GM23338 (cell line): ENCODE measurements around the gene SRP68. TPM values are rescaled to one million over a fixed set of nuclear protein-coding genes. Genes with fewer than 3 reads are reported as not detected.

Experiments
- ATAC-seq: fragments of 200-7000 bp; cut with Tn5 transposase; 3 replicates; pipeline ENCODE4 v1.9.1; 2020
- DNase-seq: peaks from one replicate; pipeline ENCODE4 v3.0.0-alpha.2; 2015; ENCODE audit warnings: low spot score
- H2AFZ ChIP-seq: fragments of 200-600 bp; sonication (generic); 2 replicates; pipeline ENCODE4 v1.8.0; 2016; ENCODE audit warnings: antibody characterized with exemption, mild to moderate bottlenecking, moderate library complexity
- H3F3A ChIP-seq: fragments of 200-600 bp; sonication (generic); replicated peaks from 2 replicates; pipeline ENCODE4 v1.8.0; 2017; ENCODE audit warnings: antibody characterized with exemption, mixed run types, low read depth
- H3K27ac ChIP-seq: fragments of 200-600 bp; sonication (generic); 2 replicates; pipeline ENCODE4 v1.6.1; 2016; ENCODE audit warnings: low read depth
- H3K27me3 ChIP-seq: fragments of 200-600 bp; sonication (generic); 2 replicates; pipeline ENCODE4 v1.8.0; 2016; ENCODE audit warnings: mild to moderate bottlenecking, mixed run types, moderate library complexity; ENCODE audit not compliant: insufficient read depth
- H3K36me3 ChIP-seq: fragments of 200-600 bp; sonication (generic); 2 replicates; pipeline ENCODE4 v1.8.0; 2016; ENCODE audit warnings: mild to moderate bottlenecking; ENCODE audit not compliant: insufficient read depth
- H3K4me1 ChIP-seq: fragments of 200-600 bp; sonication (generic); 2 replicates; pipeline ENCODE4 v1.8.0; 2016; ENCODE audit warnings: mild to moderate bottlenecking, moderate library complexity; ENCODE audit not compliant: insufficient read depth
- H3K4me2 ChIP-seq: fragments of 200-600 bp; sonication (generic); 2 replicates; pipeline ENCODE4 v1.7.1; 2017; ENCODE audit warnings: mixed run types
- H3K4me3 ChIP-seq: fragments of 200-600 bp; sonication (generic); 2 replicates; pipeline ENCODE4 v1.6.1; 2016; ENCODE audit warnings: mixed run types
- H3K79me2 ChIP-seq: fragments of 200-600 bp; sonication (generic); replicated peaks from 2 replicates; pipeline ENCODE4 v1.8.0; 2017; ENCODE audit warnings: mild to moderate bottlenecking; ENCODE audit not compliant: insufficient read depth
- H3K9me2 ChIP-seq: fragments of 200-600 bp; sonication (generic); 2 replicates; pipeline ENCODE4 v1.8.0; 2017; ENCODE audit not compliant: insufficient read depth
- H4K20me1 ChIP-seq: fragments of 200-600 bp; sonication (generic); replicated peaks from 2 replicates; pipeline ENCODE4 v1.8.0; 2017; ENCODE audit warnings: mild to moderate bottlenecking; ENCODE audit not compliant: insufficient read depth
- H3K27ac Mint-ChIP-seq: 2 replicates; pipeline ENCODE4 v1.8.0; 2020; ENCODE audit warnings: inconsistent platforms, mild to moderate bottlenecking, moderate library complexity, mixed read lengths
- H3K27me3 Mint-ChIP-seq: 3 replicates; pipeline ENCODE4 v1.8.0; 2022; ENCODE audit warnings: low read depth, mild to moderate bottlenecking, moderate library complexity, mixed read lengths, inconsistent platforms; ENCODE audit not compliant: insufficient read depth, poor library complexity
- H3K36me3 Mint-ChIP-seq: 3 replicates; pipeline ENCODE4 v1.8.0; 2021; ENCODE audit warnings: low read depth, mild to moderate bottlenecking, inconsistent platforms, moderate library complexity, mixed read lengths
- H3K4me1 Mint-ChIP-seq: 3 replicates; pipeline ENCODE4 v1.8.0; 2020; ENCODE audit warnings: mild to moderate bottlenecking, inconsistent platforms, mixed read lengths
- H3K4me3 Mint-ChIP-seq: 3 replicates; pipeline ENCODE4 v1.8.0; 2021; ENCODE audit warnings: moderate library complexity, mild to moderate bottlenecking, inconsistent platforms, mixed read lengths
- H3K9me3 Mint-ChIP-seq: 3 replicates; pipeline ENCODE4 v1.8.0; 2020; ENCODE audit warnings: moderate library complexity, mild to moderate bottlenecking, inconsistent platforms, mixed read lengths
- CREB1 ChIP-seq: fragments of 250-450 bp; sonication (Bioruptor Pico); IDR thresholded peaks from 2 replicates; pipeline ENCODE4 v1.5.0; 2020; ENCODE audit warnings: low read depth, mild to moderate bottlenecking, moderate library complexity
- CTCF ChIP-seq, 2 experiments: fragments of 200-600 bp in 1 of 2; sonication (generic) in 1 of 2; conservative IDR thresholded peaks; 2 replicates each; pipeline versions ENCODE4 v1.5.1 to v1.6.1; 2016 to 2017; ENCODE audit warnings: antibody characterized with exemption in 2 of 2, low read depth in 2 of 2, mild to moderate bottlenecking in 2 of 2, moderate library complexity in 1 of 2
- EZH2phosphoT487 ChIP-seq: fragments of 200-600 bp; sonication (generic); IDR thresholded peaks from one replicate; pipeline ENCODE4 v1.8.1; 2018; ENCODE audit warnings: antibody characterized with exemption; ENCODE audit not compliant: unreplicated experiment
- JUNB ChIP-seq: IDR thresholded peaks from one replicate; pipeline ENCODE4 v1.6.1; 2016; ENCODE audit warnings: antibody characterized with exemption; ENCODE audit not compliant: unreplicated experiment
- NANOG ChIP-seq: IDR thresholded peaks from 2 replicates; pipeline ENCODE4 v1.6.1; 2016; ENCODE audit warnings: antibody characterized with exemption, borderline replicate concordance
- POLR2AphosphoS5 ChIP-seq: IDR thresholded peaks from 2 replicates; pipeline ENCODE4 v1.6.1; 2016; ENCODE audit warnings: antibody characterized with exemption, low read depth
- REST ChIP-seq: IDR thresholded peaks from one replicate; pipeline ENCODE4 v1.6.1; 2018; ENCODE audit warnings: antibody characterized with exemption; ENCODE audit not compliant: unreplicated experiment
- STAT1 ChIP-seq: IDR thresholded peaks from one replicate; pipeline ENCODE4 v1.6.1; 2016; ENCODE audit warnings: antibody characterized with exemption; ENCODE audit not compliant: unreplicated experiment
- ZNF114 ChIP-seq: fragments of 250-450 bp; sonication (Bioruptor Pico); IDR thresholded peaks from 2 replicates; pipeline ENCODE4 v1.5.0; 2020; ENCODE audit warnings: mild to moderate bottlenecking, moderate library complexity
- polyA plus RNA-seq: library from polyadenylated mRNA; unstranded; fragments of >200 nt; fragmentation: Nextera tagmentation; extraction: Ambion mirVana; gene quantifications from 2 replicates; pipeline ENCODE4 v1.2.1, GENCODE V29; 2016
- total RNA-seq: library from RNA; depleted of rRNA; stranded (reverse); fragments of >200 nt; shearing (Covaris generic); gene quantifications from 2 replicates; pipeline ENCODE4 v1.2.3, GENCODE V29; 2014
- TF ChIP-seq, protein P1 (sequence below): fragments of 250-450 bp; sonication (Bioruptor Pico); IDR thresholded peaks from 2 replicates; pipeline ENCODE4 v1.5.0; 2020; ENCODE audit warnings: mild to moderate bottlenecking, moderate library complexity

SRP68 gene
- total and polyA plus RNA-seq, 2 experiments from 2014 or later, result 30.7 to 62.8 TPM

DNA sequence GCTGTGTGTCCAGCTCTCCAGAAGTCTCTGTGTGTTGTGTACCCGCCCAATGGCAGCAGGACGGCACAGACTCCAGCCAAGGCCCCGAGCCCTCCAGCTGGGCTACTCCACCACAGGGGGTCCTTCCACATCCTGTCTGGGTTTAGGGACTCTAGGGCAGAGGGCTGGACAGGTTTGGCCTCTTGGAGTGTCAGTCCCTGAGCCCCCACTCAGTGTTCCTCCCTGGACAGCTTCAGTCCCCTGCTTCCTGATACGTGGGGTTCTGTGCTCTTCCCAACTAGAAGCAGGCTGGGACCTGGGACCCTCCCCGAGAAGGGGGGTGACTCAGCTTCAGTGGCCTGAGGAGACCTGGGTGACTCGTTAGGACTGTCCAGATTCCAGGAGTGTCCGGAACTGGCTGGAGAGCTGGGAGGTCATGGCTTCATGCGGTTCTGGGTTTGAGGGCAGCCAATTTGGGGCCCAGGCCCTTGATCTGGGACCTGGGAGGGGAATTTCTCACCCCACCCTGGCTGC, 67.5 kb downstream of the SRP68 start:
- H3K27ac ChIP-seq, result no peak overlapping the region
- no peak overlapping the region for H3K27ac Mint-ChIP-seq
- H3K4me1 Mint-ChIP-seq, result peaks cover 5% of the 10 kb centered on the region
- no peaks in the 10 kb centered on the region for H3K36me3 ChIP-seq
- H3K4me2 ChIP-seq, result no peak overlapping the region
- H3K9me2 ChIP-seq, result no peaks in the 10 kb centered on the region
- no peaks in the 10 kb centered on the region for H3K27me3 ChIP-seq
- ATAC-seq, result no peak
- H3F3A ChIP-seq, result 0 out of 2 replicates have a peak, but pooled peaks cover 3% of the 10 kb centered on the region
- no peaks in the 10 kb centered on the region for H3K79me2 ChIP-seq
- H3K4me1 ChIP-seq, result no peaks in the 10 kb centered on the region
- H2AFZ ChIP-seq, result no peak overlapping the region
- no peaks in the 10 kb centered on the region; the same call in none of the 3 replicates for H3K9me3 Mint-ChIP-seq
- DNase-seq, result no peak
- no peak overlapping the region for H3K4me3 Mint-ChIP-seq
- no peaks in the 10 kb centered on the region for H4K20me1 ChIP-seq
- no peak overlapping the region for H3K4me3 ChIP-seq
- peaks cover 10% of the 10 kb centered on the region for H3K27me3 Mint-ChIP-seq
- H3K36me3 Mint-ChIP-seq, result peaks cover 3% of the 10 kb centered on the region
- TF ChIP-seq REST (no peak), POLR2AphosphoS5 (no peak), ZNF114 (no peak), NANOG (no peak), JUNB (no peak), CTCF (conservative IDR thresholded peaks at IDR 0.05; ENCODE audit: low read depth in 2 of 2) (no peak), STAT1 (no peak), CREB1 (no peak), EZH2phosphoT487 (no peak)
- TF ChIP-seq, protein P1, sequence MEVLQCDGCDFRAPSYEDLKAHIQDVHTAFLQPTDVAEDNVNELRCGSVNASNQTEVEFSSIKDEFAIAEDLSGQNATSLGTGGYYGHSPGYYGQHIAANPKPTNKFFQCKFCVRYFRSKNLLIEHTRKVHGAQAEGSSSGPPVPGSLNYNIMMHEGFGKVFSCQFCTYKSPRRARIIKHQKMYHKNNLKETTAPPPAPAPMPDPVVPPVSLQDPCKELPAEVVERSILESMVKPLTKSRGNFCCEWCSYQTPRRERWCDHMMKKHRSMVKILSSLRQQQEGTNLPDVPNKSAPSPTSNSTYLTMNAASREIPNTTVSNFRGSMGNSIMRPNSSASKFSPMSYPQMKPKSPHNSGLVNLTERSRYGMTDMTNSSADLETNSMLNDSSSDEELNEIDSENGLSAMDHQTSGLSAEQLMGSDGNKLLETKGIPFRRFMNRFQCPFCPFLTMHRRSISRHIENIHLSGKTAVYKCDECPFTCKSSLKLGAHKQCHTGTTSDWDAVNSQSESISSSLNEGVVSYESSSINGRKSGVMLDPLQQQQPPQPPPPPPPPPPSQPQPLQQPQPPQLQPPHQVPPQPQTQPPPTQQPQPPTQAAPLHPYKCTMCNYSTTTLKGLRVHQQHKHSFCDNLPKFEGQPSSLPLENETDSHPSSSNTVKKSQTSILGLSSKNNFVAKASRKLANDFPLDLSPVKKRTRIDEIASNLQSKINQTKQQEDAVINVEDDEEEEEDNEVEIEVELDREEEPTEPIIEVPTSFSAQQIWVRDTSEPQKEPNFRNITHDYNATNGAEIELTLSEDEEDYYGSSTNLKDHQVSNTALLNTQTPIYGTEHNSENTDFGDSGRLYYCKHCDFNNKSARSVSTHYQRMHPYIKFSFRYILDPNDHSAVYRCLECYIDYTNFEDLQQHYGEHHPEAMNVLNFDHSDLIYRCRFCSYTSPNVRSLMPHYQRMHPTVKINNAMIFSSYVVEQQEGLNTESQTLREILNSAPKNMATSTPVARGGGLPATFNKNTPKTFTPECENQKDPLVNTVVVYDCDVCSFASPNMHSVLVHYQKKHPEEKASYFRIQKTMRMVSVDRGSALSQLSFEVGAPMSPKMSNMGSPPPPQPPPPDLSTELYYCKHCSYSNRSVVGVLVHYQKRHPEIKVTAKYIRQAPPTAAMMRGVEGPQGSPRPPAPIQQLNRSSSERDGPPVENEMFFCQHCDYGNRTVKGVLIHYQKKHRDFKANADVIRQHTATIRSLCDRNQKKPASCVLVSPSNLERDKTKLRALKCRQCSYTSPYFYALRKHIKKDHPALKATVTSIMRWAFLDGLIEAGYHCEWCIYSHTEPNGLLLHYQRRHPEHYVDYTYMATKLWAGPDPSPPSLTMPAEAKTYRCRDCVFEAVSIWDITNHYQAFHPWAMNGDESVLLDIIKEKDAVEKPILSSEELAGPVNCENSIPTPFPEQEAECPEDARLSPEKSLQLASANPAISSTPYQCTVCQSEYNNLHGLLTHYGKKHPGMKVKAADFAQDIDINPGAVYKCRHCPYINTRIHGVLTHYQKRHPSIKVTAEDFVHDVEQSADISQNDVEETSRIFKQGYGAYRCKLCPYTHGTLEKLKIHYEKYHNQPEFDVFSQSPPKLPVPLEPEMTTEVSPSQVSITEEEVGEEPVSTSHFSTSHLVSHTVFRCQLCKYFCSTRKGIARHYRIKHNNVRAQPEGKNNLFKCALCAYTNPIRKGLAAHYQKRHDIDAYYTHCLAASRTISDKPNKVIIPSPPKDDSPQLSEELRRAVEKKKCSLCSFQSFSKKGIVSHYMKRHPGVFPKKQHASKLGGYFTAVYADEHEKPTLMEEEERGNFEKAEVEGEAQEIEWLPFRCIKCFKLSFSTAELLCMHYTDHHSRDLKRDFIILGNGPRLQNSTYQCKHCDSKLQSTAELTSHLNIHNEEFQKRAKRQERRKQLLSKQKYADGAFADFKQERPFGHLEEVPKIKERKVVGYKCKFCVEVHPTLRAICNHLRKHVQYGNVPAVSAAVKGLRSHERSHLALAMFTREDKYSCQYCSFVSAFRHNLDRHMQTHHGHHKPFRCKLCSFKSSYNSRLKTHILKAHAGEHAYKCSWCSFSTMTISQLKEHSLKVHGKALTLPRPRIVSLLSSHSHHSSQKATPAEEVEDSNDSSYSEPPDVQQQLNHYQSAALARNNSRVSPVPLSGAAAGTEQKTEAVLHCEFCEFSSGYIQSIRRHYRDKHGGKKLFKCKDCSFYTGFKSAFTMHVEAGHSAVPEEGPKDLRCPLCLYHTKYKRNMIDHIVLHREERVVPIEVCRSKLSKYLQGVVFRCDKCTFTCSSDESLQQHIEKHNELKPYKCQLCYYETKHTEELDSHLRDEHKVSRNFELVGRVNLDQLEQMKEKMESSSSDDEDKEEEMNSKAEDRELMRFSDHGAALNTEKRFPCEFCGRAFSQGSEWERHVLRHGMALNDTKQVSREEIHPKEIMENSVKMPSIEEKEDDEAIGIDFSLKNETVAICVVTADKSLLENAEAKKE (CRISPR knock-in tag), result no peak
